Stimulated activated naive CD8-positive, alpha-beta T cell treated with anti-CD3 and anti-CD28 coated beads, Interleukin-15, Interleukin-2, amounts not matched to agents 100 U/mL and 50 U/mL, for 24 hours (primary cell): ENCODE results near the gene CYP27C1.
"Not testable (repeated sequence)": the region's sequence is repeated elsewhere in the genome, so short reads cannot be mapped to it uniquely, and the experiment has no call there.

Experiments
- ATAC-seq: fragments of 150-1000 bp; cut with Tn5 transposase; one replicate; pipeline ENCODE4 v1.10.0; 2021
- DNase-seq: peaks from one replicate; pipeline ENCODE4 v3.0.0; 2021

CYP27C1 gene

GRCh38 chr2:127220768-127221527, 849 bp upstream of the CYP27C1 start:
- no peak for ATAC-seq
- no peak for DNase-seq

DNA sequence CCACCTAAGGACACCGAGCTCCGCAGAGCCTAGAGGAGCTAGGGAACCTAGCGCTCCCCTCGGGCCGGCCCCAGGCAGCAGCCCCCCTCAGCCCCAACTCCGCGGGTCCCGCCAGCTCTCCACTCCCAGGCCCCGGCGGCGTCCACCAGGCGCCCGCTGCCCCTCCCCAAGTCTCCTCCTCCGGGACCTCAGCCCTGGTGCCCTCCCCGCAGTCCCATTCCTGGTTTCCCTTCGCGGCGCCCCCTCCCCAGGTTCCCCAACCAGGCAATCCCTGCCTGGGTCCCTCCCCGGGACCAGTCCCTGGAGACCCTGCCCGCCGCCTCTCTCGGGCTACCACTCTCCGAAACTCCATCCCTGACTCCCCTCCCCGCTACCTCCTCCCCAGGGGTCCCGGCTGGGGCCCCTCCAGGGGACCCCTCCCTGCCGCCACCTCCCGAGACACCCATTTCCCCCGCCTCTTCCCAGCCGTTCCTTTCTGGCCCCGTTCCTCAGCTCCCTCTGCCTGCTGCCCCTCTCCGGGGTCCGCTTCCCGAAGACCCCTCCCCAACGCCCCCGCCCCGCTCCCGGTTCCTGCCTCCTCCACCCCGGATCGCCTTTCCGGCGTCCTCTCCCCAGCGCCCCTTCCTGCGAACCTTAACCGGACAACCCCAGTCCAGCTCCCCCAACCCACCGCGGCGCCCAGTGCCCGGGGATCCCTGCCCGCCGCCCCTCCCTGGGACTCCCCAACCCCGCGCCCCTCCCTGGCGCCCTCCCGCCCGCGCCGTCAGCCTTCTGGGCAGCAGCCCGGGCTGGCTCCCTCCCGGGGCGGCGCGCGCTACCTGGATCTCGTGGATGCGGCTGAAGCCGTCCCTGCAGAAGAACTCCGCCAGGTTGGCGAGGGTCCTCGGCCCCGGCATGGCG, 678 bp downstream of the CYP27C1 start:
- DNase-seq (peak; percentile 21), ATAC-seq (peak; percentile 30)

DNA sequence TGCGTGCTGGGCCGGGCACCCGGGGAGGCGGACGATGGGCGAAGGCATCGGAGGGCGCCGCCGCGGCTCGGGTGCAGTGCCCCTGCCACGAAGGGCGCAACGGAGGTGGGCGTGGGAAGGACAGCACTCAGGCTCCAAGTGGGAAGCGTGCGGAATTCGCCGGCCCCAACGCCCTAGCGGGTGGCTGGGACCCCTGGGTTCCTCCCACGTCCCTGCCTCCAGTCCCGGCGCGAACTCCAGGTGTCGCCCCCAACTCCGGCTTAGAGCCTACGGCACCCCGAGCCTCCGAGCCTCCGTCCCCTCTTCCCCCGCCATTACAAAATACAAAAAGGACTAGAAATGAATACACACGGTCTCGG, 1.3 kb downstream of the CYP27C1 start:
- no peak for ATAC-seq

GRCh38 chr2:127217470-127218325, 2.4 kb downstream of the CYP27C1 start:
- DNase-seq (peak; percentile 38), ATAC-seq (peak; percentile 65)

More for the DNA sequence above, 1.3 kb downstream of the CYP27C1 start:
- DNase-seq, result no peak

GRCh38 chr2:127216593-127216992, 3.5 kb downstream of the CYP27C1 start:
- ATAC-seq, result no peak
- no peak for DNase-seq

- ATAC-seq (no peak), DNase-seq (no peak)
These were observed 4.0 kb downstream of the CYP27C1 start for GRCh38 chr2:127216095-127216494.

DNA sequence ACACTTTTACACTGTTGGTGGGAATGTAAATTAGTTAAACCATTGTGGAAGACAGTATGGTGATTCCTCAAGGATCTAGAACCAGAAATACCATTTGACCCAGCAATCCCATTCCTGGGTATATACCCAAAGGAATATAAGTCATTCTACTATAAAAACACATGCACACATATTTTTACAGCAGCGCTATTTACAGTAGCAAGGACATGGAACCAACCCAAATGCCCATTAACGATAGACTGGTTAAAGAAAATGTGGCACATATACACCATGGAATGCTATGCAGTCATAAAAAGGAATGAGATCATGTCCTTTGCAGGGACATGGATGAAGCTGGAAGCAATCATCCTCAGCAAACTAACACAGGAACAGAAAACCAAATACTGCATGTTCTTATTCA, 5.9 kb downstream of the CYP27C1 start:
- ATAC-seq, DNase-seq: not testable (repeated sequence)

DNA sequence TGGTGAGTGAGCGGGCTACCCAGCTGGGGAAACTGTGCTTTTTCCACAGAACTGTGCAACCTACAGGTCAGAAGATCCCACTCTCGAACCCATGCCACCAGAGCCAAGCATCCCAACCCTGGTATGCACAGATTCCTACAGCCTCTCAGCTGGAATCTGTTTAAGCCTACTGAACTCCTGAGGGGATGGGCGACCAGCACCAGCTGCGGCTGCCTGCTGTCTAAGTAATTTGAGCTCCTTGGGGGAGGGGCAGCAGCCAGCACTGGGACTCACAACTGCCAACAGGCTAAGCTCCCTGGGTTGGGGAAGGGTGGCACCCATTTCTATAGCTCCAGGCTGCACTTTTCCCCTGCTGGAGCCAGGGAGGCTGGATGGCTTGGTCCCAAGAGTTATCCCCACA, 11.8 kb downstream of the CYP27C1 start:
- ATAC-seq (no peak), DNase-seq (no peak)

DNA sequence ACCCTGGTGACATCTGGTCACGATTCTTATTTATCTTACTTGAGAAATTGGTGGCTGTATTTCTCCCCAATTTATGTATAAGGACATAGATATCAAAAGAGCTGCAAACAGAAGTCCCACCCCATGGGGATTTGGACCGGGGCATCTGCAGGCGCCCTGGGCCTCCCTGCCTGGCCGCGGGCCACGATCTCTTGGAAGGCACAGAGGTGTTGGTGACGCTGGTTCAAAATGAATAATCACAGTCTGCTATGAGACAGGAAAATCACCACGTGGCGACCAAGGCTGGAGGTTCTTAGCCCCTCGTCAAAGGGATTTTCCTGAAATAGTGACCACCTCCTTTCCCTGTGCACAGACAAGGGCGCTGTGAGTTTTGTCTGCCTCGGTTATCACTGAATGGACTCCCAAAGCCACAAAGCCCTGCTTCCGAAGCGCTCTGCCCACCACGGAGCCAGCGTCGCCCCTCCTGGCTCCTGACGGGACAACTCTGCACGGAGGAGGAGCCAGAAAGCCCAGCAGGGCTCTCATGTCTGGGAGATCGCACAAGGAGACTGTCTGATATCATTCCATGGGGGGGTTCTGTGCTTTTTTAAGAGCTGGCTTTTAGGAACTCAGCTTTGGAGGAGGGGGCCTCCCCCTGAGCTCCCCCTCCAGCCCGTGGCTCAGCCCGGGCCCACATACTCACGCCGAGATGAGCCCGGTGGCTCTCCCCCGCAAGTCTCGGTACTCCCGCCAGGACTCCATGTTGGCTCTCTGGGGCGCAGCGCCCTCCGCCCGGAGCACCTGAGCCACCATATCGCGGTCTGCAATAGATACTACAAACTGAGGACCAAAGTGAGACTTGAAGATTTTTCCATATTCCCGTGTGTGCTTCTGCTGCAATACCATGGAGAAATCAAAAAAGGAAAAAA, 14.6 kb downstream of the CYP27C1 start:
- no peak for DNase-seq

GRCh38 chr2:127201452-127201851, 18.6 kb downstream of the CYP27C1 start:
- ATAC-seq, result no peak
- no peak for DNase-seq

More for the DNA sequence above, 14.6 kb downstream of the CYP27C1 start:
- no peak for ATAC-seq

GRCh38 chr2:127200962-127201361, 19.1 kb downstream of the CYP27C1 start:
- no peak for ATAC-seq
- no peak for DNase-seq

- ATAC-seq (no peak), DNase-seq (no peak)
These were observed 20.9 kb downstream of the CYP27C1 start for GRCh38 chr2:127199223-127199622.

- ATAC-seq, result peak; percentile 96
- DNase-seq, result peak; percentile 74
These were observed 22.4 kb downstream of the CYP27C1 start for GRCh38 chr2:127197475-127198385.

- ATAC-seq (no peak), DNase-seq (no peak)
These were observed 23.1 kb downstream of the CYP27C1 start for GRCh38 chr2:127196998-127197397.

GRCh38 chr2:127196549-127196948, 23.6 kb downstream of the CYP27C1 start:
- DNase-seq (no peak), ATAC-seq (no peak)

- no peak for DNase-seq
- ATAC-seq, result no peak
These were observed 24.7 kb downstream of the CYP27C1 start for GRCh38 chr2:127195140-127196074.

DNA sequence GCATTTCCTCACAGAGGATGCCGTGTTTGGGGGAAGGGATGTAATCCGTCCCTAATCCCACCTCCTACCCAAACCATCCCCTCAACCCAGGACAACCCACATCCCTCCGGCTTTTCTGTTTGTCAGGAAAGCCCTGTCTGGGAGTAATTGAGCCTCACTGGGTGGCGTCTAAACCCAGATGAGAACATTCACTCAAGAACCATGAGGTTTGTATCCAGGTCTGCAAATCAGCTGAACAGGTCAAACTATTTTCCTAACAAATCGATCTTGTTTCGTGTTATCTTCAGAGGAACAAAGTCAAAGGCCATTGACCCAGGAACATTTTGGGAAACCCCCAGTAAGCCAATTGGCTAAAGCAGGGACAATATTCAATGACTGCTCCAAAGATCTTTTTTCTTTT, 25.7 kb downstream of the CYP27C1 start:
- ATAC-seq, result no peak
- DNase-seq, result no peak

DNA sequence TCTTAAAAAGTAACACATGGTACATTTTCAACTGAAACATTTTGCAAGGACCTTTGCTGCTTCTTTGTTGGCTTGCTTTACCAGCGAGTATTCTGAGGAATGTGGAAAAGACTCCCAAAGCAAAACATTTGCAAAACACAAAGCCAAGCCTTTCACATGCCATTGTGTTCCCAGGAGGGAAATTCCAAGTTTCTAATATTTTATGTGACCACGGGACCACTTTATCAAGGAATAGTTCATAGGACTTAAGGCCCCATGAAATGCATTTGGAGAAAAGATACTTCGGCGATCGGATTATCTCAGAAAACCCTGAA, 26.2 kb downstream of the CYP27C1 start:
- DNase-seq (no peak), ATAC-seq (no peak)
